ENCODE results near the gene DPP6. TPM values are rescaled to one million over a fixed set of nuclear protein-coding genes. Genes with fewer than 3 reads are reported as not detected.

DPP6 gene
- total RNA-seq, 1 donor from 2014 or later: not detected

DNA sequence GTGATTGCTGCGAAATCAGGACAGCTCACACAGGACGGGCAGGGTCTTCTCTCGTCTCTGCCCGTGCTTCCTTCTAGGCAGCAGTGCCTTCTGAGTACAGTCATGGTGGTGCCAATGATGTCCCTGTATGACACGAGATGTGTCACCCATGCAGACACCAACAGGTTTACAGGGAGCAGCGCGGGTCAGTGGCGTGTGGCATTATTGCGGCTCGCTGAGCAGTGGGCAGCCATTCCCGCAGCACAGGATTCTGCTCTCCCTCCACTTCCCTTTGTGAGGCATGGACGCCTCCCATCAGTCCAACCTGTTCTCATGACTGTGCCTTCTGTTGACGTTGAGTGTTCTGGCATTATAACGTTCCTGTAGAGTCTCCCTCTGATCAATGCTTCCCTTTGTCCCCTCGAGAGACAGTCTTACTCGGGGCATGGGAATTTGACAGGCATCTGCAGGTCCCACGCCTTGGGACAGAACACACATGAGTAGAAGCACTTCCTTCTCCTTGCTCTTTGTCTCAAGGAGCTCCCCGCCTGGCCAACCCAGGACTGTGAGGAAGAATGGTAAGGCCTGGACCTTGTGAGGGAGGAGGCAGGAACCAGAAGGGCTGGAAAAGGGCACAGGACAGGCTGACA is 731.2 kb downstream of the DPP6 start:
- intact Hi-C loops (cut with micrococcal nuclease): no loop called here

DNA sequence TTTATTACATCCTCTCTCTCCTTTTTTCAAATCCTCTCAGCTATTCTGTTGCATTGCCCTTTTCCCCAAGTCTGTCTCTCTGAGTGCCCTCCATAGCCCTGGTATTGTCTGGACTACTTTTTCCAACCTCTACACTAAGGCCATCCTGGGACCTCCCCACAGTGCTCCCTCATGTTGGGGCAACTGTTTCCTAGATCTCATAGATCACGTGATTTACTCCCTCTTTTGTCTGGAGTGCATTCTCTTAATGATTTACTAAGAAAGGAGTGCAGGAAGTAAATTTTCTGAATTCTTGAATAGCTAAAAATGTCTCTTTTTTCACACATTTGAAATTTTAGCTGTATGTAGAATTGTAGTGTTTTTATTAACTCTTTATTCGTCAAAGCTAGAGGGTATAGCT is 733.7 kb downstream of the DPP6 start:
- intact Hi-C loops (cut with micrococcal nuclease): no loop called here

DNA sequence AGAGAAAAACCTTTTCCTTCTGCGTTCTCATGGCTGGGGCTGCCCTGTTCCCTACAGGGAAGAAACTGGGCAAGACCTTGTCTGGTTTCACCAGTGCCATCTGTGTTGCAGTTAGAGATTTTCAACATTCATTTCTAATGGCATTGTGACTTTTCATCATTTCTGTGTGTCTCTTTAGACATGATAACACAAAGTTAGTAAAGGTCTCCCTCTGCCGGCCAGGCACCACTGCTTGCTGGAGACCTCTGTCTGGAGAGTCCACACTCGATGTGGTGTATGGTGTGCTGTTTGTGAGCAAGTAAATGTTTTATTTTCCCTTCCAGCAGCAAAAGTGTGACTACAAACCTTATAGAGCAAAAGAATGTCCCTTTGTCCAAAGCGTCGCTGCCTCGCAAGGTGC is 737.2 kb downstream of the DPP6 start:
- intact Hi-C loops (cut with micrococcal nuclease): no loop called here

DNA sequence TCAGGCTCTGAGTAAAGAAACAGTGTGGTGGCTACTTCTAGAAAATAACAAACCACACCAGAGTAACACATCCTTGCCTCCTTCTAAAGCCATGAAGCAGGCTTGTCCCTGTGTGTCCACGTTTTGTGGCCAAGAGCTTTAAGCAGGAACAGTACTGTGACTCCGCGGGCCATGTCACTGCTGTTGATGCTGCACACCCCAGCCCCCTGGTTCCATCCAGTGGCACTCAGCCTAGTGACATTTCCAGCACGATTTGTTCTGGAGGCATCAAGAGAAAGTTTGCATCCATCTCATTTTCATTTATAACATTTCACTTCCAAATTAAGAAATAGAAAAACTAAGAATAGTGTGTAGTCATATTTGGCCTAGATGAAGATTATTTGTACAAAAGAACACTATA is 739.4 kb downstream of the DPP6 start:
- intact Hi-C loops (cut with micrococcal nuclease): no loop called here

DNA sequence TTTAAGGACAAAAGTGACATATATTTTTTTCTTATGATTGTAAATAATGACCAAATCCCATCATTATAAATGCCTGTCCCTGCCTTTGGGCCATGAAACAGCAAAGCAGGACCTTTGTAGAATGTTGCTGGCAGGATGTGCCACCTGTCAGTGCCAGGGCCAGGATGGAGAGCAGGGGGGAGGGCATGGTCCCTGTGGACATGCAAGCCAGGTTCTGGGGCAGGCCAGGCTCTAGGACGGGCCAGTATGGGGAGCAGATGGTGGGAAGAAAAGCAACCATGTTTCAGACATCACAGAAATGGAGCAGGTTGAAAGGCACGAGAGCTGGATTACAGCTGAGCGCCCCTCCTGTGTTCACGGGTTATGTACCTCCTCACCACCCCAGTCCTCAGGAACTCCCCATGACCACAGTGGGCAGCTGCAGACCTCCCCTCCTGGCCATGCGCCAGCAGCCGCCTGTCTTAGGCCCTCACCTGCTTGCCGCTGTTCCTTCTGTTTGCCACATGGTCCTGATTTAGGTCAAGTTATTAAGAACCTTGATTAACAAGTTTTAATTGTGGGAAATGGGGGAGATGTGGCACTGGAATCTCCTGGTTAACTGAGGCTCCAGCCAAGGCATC is 740.3 kb downstream of the DPP6 start:
- intact Hi-C loops (cut with micrococcal nuclease): no loop called here

DNA sequence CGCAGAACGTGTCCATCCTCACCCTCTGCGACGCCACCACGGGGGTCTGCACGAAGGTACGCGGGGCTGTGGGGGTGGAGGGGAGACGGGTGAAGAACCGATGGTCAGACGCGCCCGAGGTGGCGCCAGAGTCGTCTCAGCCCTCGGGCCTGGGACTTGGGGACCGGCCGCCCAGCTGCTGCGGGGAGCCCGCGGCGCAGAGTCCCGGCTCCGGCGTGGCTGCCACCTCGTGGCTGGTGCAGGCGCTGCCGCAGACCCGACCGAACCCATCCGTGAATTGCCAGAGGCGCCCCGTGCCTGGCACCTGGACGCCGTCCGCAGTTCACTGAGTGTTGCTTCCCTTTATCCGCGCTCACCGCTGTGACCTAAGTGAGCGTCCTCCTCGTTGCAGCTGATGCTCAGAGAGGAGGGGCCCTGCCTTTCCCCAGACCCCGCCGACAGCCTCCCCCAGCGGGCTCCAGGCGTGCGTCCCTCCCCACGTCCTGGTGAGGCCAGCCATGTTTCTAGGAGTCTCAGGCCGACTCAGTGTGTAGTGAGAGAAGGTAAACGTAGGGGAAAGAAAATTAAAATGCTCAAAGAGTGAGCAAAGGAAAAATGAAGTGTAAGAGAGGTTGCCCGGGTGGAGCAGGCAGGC is 742.1 kb downstream of the DPP6 start:
- intact Hi-C loops (cut with micrococcal nuclease): no loop called here

DNA sequence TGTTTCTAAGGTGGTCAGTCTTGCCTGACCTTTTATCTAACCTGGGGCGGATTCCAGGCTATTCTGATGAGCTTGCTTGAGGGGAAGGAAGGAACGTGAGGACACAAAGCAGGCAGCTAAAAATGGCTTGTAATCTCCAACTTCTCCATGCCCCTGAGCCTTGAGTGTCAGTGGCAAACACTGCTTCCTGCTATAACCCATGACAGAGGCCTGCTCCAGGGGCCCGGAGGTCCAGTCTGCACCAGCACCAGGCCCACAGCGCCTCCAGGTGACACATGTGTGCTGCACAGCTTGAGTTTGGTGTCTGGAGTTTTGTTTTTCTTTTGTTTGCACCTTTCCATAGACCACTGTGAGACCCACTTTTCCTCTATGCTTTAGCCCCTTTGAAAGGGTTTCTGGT is 742.8 kb downstream of the DPP6 start:
- intact Hi-C loops (cut with micrococcal nuclease): no loop called here

DNA sequence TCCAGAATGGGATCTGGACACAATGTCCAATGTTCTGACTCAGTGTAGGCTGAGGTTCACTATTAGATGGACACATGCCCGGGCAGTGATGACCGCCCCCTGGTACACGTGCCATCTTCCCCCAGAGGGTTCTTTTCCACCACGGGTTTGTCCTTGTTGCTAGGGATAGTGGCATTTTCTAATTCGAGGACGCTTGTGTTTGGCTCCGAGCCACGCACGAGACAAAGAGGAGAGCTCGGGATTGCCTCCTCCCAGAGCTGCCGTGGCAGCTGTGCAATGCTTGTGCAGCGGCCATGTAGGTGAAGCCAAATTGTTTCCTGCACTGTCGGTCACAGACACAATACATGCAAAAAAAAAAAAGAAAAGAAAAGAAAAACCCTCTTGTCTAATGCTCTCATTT is 743.2 kb downstream of the DPP6 start:
- intact Hi-C loops (cut with micrococcal nuclease): no loop called here

DNA sequence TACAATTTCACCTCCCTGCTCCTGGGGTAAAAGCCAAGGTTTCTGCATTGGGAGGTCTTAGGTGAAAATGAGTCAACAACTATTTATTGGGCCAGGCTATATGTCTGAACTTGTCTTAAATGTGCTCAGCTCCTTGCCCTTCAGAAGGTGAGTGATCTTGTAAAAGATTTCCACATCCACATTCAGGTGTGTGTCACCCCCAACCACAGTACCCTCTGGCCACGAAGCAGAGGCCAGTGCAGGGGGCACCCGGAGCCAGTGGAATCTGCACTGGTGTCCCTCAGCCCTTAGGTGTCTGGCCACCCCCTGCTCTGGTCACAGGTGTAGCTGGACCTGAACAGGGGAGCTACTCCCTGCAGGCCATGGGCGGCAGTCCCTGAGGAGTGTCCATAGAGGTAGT is 752.3 kb downstream of the DPP6 start:
- intact Hi-C loops (cut with micrococcal nuclease): no loop called here

DNA sequence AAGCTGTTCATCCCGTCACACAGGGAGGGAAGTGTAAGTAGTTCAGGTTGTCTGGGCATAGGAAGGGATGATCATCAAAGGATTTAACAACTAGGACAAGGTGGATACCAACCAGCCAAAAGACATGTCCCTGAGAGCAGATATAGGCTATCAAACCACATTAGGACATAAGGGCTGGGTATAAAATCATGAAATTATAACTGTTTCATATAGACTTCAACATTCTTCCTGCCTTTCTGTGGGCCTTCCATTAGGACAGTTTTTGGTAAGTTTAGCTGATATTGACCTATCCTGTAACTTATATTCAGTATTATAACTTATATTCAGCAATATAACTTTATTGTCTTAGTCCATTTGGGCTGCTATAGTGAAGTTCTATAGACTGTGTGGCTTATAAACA is 759.8 kb downstream of the DPP6 start:
- intact Hi-C loops (cut with micrococcal nuclease): no loop called here

DNA sequence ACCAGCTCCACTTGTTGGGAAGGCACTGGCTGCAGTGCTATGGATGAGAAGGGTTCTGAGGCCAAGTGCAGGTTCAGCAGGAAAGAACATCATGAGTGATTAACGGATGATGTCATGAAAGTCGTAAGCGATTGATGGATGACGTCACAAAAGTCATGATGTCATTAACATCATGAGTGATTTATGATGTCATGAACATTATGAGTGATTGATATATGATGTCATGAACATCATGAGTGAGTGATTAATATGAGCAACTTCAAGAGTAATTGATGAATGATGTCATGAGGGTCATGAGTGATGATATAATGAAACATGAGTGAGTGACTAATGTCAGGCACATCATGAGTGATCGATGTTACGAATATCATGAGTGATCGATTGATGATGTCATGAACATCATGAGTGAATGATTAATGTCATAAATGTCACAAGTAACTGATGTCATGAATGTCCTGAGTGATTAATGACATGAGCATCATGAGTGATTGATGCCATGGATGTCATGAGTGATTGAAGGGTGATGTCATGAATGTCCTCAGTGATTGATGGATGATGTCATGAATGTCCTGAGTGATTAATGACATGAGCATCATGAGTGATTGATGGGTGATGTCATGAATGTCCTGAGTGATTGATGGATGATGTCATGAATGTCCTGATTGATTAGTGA is 765.2 kb downstream of the DPP6 start:
- intact Hi-C loops (cut with micrococcal nuclease): no loop called here

DNA sequence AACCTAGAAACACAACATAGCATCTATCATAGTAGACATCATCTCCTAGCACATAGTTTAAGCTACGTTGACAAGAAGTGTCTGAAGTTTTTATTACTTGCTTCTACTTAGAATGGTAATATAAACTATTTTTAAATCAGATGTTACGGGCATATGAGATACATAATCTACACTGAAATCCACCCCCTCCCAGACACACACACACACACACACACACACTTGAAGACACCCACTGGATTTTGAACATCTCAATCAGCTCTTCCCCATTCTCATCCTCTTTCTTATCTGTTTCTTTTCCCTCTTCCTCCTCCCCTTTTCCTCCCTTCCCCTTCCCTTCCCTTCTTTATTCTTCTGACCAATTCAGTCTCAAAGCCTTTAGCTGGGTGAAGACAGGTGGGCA is 774.8 kb downstream of the DPP6 start:
- intact Hi-C loops (cut with micrococcal nuclease): no loop called here

DNA sequence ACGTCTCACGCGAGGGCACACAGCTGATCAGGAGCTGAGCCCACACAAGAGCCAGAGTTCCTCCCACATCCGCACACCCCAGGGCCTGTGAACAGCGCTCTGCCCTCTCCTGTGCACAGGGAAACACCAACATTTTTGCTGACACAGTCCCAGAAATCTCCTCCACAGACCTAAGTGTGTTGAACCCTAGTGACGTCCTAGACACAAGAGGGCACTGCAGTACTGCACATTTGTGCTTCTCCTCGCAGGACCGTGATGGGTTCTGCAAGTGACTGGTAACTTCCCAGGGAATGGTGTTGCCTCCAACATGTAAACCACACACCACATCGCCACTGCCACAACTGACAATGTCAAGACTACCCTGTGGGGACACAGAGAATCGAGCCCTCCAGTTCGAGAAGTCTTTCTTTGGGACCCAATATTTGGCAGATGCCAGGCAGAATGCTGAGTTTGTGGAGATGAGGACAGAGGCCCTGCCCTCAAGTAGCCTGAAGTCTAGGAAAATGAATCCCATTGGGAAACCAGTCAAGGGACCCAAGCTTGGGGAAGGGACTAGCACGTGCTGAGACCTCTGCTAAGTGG is 780.5 kb downstream of the DPP6 start:
- intact Hi-C loops (cut with micrococcal nuclease): no loop called here

DNA sequence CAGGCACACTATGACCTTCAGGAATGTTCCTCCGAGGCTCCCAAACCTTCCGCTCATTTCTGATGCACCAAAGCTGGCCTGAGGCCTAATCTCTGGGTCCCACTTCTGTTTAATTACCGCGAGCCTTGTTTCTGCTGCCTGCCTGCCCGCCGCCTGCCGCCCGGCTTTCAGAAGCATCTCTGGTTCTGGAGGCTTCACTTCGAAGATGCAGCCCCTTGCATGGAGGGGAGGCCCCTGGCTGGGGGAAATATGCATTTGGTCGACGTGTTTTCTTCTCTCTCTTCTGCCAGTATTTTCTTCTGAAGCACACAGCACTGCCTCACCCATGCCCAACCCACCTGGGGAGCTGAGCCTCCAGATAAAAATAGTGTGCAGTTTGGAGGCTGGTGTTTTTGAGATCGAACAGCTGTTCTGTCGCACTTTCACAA is 783.8 kb downstream of the DPP6 start:
- intact Hi-C loops (cut with micrococcal nuclease): no loop called here

DNA sequence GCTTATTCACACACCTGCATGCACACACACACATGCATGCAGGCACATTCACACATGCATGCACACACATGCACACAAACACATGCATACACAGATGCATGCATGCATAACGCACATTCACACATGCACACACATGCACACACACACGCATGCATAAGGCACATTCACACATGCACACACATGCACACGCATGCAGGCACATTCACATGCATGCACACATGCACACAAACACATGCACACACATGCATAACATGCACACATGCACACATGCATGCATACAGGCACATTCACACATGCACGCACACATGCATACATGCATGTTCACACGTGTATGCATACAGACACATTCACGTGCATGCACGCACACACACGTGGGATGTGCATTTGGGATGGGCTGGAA is 784.9 kb downstream of the DPP6 start:
- intact Hi-C loops (cut with micrococcal nuclease): no loop called here

DNA sequence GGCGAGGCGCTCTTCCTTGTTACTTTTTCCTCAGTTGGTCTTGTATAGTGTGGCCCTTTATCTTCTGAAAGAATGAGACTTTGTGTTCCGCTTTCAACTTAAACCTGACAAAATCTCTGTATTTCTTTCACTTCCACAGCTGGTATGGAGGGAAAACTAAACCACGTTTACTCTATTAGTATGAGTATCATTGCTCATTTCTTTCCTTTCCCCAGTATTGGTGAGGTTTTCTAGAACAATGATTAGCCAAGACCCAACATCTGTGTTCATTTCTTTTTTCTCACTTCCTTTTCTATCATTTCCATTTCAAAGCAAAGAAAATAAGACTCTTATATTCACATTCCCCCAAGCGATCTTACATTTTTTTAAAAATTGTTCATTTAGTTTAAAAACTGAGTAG is 785.4 kb downstream of the DPP6 start:
- intact Hi-C loops (cut with micrococcal nuclease): no loop called here

DNA sequence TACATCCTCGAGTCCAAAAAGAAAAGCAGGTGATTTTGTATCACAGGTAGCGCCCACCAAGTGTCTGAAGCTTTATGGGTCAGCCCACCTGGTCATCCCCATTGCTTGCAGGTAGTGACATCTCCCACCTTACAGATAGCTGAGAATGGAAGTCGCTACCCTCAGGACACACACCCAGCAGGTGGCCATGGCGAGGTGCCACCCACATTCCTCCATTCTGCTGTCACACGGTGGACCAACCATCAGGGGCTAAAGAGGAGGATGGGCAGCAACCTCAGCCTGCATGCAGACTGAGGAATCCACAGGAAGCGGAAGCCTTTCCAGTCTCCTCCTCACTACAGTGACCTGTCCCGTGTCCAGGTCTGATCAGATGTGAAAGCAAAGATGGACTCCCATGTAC is 787.9 kb downstream of the DPP6 start:
- intact Hi-C loops (cut with micrococcal nuclease): no loop called here

DNA sequence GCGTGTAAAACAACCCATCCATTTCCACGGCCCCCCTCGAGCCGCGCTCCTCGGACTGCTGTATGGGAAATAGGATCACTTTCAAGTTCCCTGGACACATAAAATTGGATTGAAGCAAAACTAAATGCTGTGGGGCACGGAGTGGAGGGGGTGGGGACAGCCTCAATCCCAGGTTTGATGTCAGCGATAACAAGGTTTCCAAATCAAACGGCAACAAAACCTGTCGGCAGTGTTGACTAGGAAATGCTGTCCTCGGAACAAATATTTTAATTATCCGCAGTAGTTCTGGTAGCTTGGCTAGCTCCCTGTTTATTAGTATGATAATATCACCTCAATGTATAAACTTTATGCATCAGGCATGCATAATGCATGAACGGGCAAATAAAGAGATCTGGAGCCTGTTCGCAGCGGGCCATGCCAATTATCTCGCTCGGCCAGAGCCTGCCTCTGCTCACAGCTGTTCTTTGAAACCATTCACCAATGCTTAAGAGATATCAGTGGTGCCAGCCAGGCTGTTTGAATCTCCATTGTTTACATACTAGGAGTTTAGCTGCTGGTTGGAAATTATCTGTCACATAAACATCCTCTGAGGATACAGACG is 789.6 kb downstream of the DPP6 start:
- intact Hi-C loops (cut with micrococcal nuclease): no loop called here

DNA sequence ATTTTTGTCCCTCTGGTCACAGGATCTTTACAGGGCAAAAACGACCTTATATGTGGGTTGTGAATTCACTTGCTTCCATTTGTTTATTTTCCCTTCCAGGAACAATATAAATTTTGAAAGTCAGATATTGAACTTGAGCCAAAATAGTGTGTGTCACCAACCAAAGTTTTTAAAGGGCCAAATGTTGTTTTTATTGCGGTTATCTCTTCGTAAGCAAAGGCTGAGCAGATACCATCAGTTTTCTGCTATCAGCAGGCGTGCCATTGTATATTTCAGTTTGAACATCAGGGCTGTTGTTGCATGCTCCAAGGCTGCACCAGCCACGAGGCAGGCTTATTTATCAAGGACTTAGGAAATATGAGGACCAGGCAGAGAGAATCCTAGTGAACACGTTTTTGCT is 790.4 kb downstream of the DPP6 start:
- intact Hi-C loops (cut with micrococcal nuclease): no loop called here

DNA sequence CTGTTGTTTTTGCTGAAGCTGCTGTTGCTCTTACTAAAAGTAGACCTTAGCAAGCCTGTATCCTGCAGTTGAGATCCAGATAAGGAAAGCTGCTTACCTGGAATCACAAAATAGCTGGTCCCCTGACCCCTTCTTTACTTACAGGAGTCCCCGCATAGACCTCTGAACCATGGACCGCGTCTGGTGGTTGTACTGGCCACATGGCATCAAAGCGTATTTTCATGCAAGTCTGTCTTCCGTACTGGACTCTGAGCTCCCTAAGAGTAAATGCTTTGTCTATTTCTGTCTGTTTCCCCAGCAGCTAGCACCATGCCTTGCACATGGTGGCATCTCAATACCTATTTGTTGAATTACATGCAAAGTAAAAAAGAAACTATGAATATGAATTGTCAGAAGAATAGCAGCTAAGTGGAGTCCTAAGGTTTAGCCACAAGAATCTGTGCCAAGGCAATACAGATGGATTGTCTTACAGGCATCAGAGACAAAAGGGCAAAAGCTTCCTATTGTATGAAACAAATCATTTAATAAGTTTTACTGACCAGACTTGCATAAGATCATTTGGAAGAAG is 791.6 kb downstream of the DPP6 start:
- intact Hi-C loops (cut with micrococcal nuclease): no loop called here

DNA sequence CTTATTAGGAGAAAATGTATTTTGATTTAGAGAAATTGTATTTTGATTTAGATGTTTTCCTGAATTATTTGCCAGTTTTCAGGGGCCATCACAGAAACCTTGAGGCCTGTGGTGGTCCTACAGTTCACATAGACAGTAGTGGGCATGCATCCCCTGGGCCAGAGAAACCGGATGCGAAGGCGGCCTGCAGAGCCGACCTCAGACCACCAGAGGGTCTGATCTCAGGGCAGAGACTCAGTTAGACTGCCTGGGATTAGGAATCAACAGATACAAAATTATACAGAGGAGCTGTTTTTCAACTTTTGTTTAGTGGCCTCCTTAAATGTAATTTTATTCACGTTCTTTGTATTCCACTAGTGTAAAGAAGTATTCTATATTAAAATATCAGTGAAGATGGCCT is 792.3 kb downstream of the DPP6 start:
- intact Hi-C loops (cut with micrococcal nuclease): no loop called here

Data from T-helper 1 cell treated with Interleukin-12 subunit alpha and Interleukin-12 subunit beta and Interleukin-4 antibody, amounts not matched to agents 30 ng/mL and 1 ng/mL, for 36 hours (primary cell).